Lower leg skin (tissue), 3 donors: ENCODE data around the gene CPEB3.

Experiments
- CTCF ChIP-seq, 3 donors: fragments of 450-650 bp; IDR thresholded peaks; one replicate each; pipeline ENCODE4 v1.5.1; 2016; ENCODE audit warnings: antibody characterized with exemption in 3 of 3, mild to moderate bottlenecking in 3 of 3, moderate library complexity in 2 of 3
- POLR2A ChIP-seq, 2 donors: fragments of 450-650 bp; IDR thresholded peaks; one replicate each; pipeline ENCODE4 v1.6.1; 2016 to 2017; ENCODE audit warnings: antibody characterized with exemption in 2 of 2, mild to moderate bottlenecking in 1 of 2, moderate library complexity in 1 of 2

- TF ChIP-seq CTCF (IDR thresholded peaks at IDR 0.05) = no peak
- no peak for TF ChIP-seq POLR2A (IDR thresholded peaks at IDR 0.05)
Measured at GRCh38 chr10:92213049-92213448, 77.8 kb downstream of the CPEB3 start.
